ENCODE data around the gene CDH13.

Gene CDH13

GRCh38 chr16:82874271-82874670 is 247.5 kb downstream of the CDH13 start:
- H3K36me3 ChIP-seq (ENCODE audit: control insufficient read depth, insufficient read depth, low read length), result no peaks in the 10 kb centered on the region
- no peak overlapping the region for H3K4me3 ChIP-seq (replicated peaks; ENCODE audit: low read depth, low read length)
- no peak for DNase-seq (ENCODE audit: extremely low read depth, insufficient read length)
- no peak for TF ChIP-seq CTCF (IDR thresholded peaks at IDR 0.05; ENCODE audit: insufficient read depth, low read length, poor library complexity, severe bottlenecking)
- H3K27me3 ChIP-seq (replicated peaks; ENCODE audit: control insufficient read depth, insufficient read depth, low read length), result no peaks in the 10 kb centered on the region

- no peaks in the 10 kb centered on the region for H3K36me3 ChIP-seq (ENCODE audit: control insufficient read depth, insufficient read depth, low read length)
- no peak for DNase-seq (ENCODE audit: extremely low read depth, insufficient read length)
Observed at GRCh38 chr16:82874672-82875071, 247.9 kb downstream of the CDH13 start.

GRCh38 chr16:82876951-82877350 is 250.2 kb downstream of the CDH13 start:
- no peak for DNase-seq (ENCODE audit: extremely low read depth, insufficient read length)
- no peaks in the 10 kb centered on the region for H3K27me3 ChIP-seq (replicated peaks; ENCODE audit: control insufficient read depth, insufficient read depth, low read length)
- no peak overlapping the region for H3K4me3 ChIP-seq (replicated peaks; ENCODE audit: low read depth, low read length)
- no peak for TF ChIP-seq CTCF (IDR thresholded peaks at IDR 0.05; ENCODE audit: insufficient read depth, low read length, poor library complexity, severe bottlenecking)
- H3K36me3 ChIP-seq (ENCODE audit: control insufficient read depth, insufficient read depth, low read length), result no peaks in the 10 kb centered on the region

More at GRCh38 chr16:82874672-82875071, 247.9 kb downstream of the CDH13 start:
- Histone ChIP-seq H3K4me3 (replicated peaks; ENCODE audit: low read depth, low read length) (no peak overlapping the region), H3K27me3 (replicated peaks; ENCODE audit: control insufficient read depth, insufficient read depth, low read length) (no peaks in the 10 kb centered on the region)
- TF ChIP-seq CTCF (IDR thresholded peaks at IDR 0.05; ENCODE audit: insufficient read depth, low read length, poor library complexity, severe bottlenecking), result no peak

GRCh38 chr16:82878466-82878865 is 251.7 kb downstream of the CDH13 start:
- Histone ChIP-seq H3K36me3 (ENCODE audit: control insufficient read depth, insufficient read depth, low read length) (no peaks in the 10 kb centered on the region), H3K27me3 (replicated peaks; ENCODE audit: control insufficient read depth, insufficient read depth, low read length) (no peaks in the 10 kb centered on the region), H3K4me3 (replicated peaks; ENCODE audit: low read depth, low read length) (no peak overlapping the region)
- no peak for DNase-seq (ENCODE audit: extremely low read depth, insufficient read length)
- no peak for TF ChIP-seq CTCF (IDR thresholded peaks at IDR 0.05; ENCODE audit: insufficient read depth, low read length, poor library complexity, severe bottlenecking)

GRCh38 chr16:82880346-82880745 is 253.6 kb downstream of the CDH13 start:
- no peak for DNase-seq (ENCODE audit: extremely low read depth, insufficient read length)
- TF ChIP-seq CTCF (IDR thresholded peaks at IDR 0.05; ENCODE audit: insufficient read depth, low read length, poor library complexity, severe bottlenecking), result no peak
- Histone ChIP-seq H3K4me3 (replicated peaks; ENCODE audit: low read depth, low read length) (no peak overlapping the region), H3K27me3 (replicated peaks; ENCODE audit: control insufficient read depth, insufficient read depth, low read length) (no peaks in the 10 kb centered on the region), H3K36me3 (ENCODE audit: control insufficient read depth, insufficient read depth, low read length) (no peaks in the 10 kb centered on the region)

- H3K36me3 ChIP-seq (ENCODE audit: control insufficient read depth, insufficient read depth, low read length), result no peaks in the 10 kb centered on the region
- no peaks in the 10 kb centered on the region for H3K27me3 ChIP-seq (replicated peaks; ENCODE audit: control insufficient read depth, insufficient read depth, low read length)
- H3K4me3 ChIP-seq (replicated peaks; ENCODE audit: low read depth, low read length), result no peak overlapping the region
- no peak for TF ChIP-seq CTCF (IDR thresholded peaks at IDR 0.05; ENCODE audit: insufficient read depth, low read length, poor library complexity, severe bottlenecking)
- no peak for DNase-seq (ENCODE audit: extremely low read depth, insufficient read length)
Observed at GRCh38 chr16:82881516-82881915, 254.7 kb downstream of the CDH13 start.
